Upper lobe of left lung (tissue), 4 donors: ENCODE results near the gene ZNF326.

Experiments
- EP300 ChIP-seq, 4 donors: sonication (generic); formaldehyde crosslinking; IDR thresholded peaks; one replicate each; pipeline ENCODE4 v1.5.1; 2017; ENCODE audit warnings: antibody characterized with exemption in 4 of 4, control low read depth in 2 of 4
- POLR2A ChIP-seq, 4 donors: fragments of 450-650 bp; IDR thresholded peaks; one replicate each; pipeline ENCODE4 v1.5.1; 2016 to 2017; ENCODE audit warnings: antibody characterized with exemption in 4 of 4, mild to moderate bottlenecking in 2 of 4
- TF ChIP-seq, protein P1 (sequence below), 6 experiments: fragments of 450-650 bp in 4 of 6; fragments of 200-600 bp in 2 of 6; sonication (generic) in 2 of 6; IDR thresholded peaks; one replicate each; pipeline ENCODE4 v1.5.1; 2016 to 2019; ENCODE audit warnings: antibody characterized with exemption in 6 of 6

GRCh38 chr1:90012300-90012699, 17.4 kb downstream of the ZNF326 start:
- no peak for TF ChIP-seq POLR2A (IDR thresholded peaks at IDR 0.05)
- TF ChIP-seq, protein P1, sequence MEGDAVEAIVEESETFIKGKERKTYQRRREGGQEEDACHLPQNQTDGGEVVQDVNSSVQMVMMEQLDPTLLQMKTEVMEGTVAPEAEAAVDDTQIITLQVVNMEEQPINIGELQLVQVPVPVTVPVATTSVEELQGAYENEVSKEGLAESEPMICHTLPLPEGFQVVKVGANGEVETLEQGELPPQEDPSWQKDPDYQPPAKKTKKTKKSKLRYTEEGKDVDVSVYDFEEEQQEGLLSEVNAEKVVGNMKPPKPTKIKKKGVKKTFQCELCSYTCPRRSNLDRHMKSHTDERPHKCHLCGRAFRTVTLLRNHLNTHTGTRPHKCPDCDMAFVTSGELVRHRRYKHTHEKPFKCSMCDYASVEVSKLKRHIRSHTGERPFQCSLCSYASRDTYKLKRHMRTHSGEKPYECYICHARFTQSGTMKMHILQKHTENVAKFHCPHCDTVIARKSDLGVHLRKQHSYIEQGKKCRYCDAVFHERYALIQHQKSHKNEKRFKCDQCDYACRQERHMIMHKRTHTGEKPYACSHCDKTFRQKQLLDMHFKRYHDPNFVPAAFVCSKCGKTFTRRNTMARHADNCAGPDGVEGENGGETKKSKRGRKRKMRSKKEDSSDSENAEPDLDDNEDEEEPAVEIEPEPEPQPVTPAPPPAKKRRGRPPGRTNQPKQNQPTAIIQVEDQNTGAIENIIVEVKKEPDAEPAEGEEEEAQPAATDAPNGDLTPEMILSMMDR (IDR thresholded peaks at IDR 0.05), result no peak
- no peak for TF ChIP-seq EP300 (IDR thresholded peaks at IDR 0.05)
